ENCODE data around the gene DLK1. TPM values are rescaled to one million over a fixed set of nuclear protein-coding genes. Genes with fewer than 3 reads are reported as not detected.

DLK1 gene
- total and polyA plus RNA-seq, 2 of the 13 experiments (the other 11 are each of a cell fraction or from before 2014, with no cell fraction given) = 95.5 to 312 TPM

DNA sequence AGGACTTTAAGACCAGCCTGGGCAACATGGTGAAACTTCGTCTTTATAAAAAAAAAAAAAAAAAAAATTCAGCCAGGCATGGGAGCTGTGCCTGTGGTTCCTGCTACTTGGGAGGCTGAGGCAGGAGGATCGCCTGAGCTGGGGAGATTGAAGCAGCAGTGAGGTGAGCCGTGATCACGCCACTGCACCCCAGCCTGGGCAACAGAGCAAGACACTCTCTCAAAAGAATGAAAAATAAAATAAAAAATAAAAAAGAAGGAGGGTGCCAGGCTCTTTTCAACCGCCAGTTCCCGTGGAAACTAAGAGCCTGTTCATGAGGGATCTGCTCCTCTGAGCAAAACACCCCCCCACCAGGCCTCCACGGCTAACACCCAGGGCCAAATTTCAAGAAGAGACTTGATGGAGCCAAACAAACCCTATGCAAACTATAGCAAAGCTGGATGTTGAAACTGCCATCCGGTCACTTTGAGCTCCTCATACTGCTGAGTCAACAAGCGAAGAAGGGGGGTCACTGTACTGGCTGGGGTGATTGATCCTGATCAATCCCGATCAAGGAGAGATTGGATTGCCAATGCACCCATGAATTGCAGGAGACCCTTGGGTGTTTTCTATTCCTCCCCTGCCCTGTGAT lies 23.4 kb downstream of the DLK1 start (continued):
- TF ChIP-seq TBX3 (IDR thresholded peaks at IDR 0.05; ENCODE audit: borderline replicate concordance) (no peak), PHF5A (CRISPR knock-in tag; IDR thresholded peaks at IDR 0.05; ENCODE audit: low read depth, unreplicated experiment) (no peak), GTF3A (CRISPR knock-in tag; conservative IDR thresholded peaks at IDR 0.05) (no peak), HIVEP1 (CRISPR knock-in tag; IDR thresholded peaks at IDR 0.05) (no peak), FOXO1 (CRISPR knock-in tag; IDR thresholded peaks at IDR 0.05) (peak; percentile 85; the same call in 1 of the 2 replicates), ZNF605 (CRISPR knock-in tag; IDR thresholded peaks at IDR 0.05) (no peak; the same call in 1 of the 2 replicates), HDAC1 (CRISPR knock-in tag; IDR thresholded peaks at IDR 0.05) (no peak; the same call in none of the 2 replicates), MAFK (conservative IDR thresholded peaks at IDR 0.05 in 1 of 2, IDR thresholded peaks at IDR 0.05 in 1 of 2; ENCODE audit: low read length in 2 of 2) (peak; percentile 47 to 52; a peak in 2 of 4 replicates), ZFYVE20 (CRISPR knock-in tag; IDR thresholded peaks at IDR 0.05; ENCODE audit: borderline replicate concordance, low read depth) (no peak), ZNF546 (CRISPR knock-in tag; conservative IDR thresholded peaks at IDR 0.05) (no peak), ZNF781 (CRISPR knock-in tag; IDR thresholded peaks at IDR 0.05; ENCODE audit: borderline replicate concordance, not compliant biosample characterization) (no peak), TP53 (CRISPR knock-in tag; conservative IDR thresholded peaks at IDR 0.05) (no peak), ZMYM4 (CRISPR knock-in tag; IDR thresholded peaks at IDR 0.05) (no peak; the same call in none of the 2 replicates), ZSCAN25 (CRISPR knock-in tag; IDR thresholded peaks at IDR 0.05) (no peak), SMAD9 (CRISPR knock-in tag; IDR thresholded peaks at IDR 0.05) (no peak)
- TF ChIP-seq, protein P1, sequence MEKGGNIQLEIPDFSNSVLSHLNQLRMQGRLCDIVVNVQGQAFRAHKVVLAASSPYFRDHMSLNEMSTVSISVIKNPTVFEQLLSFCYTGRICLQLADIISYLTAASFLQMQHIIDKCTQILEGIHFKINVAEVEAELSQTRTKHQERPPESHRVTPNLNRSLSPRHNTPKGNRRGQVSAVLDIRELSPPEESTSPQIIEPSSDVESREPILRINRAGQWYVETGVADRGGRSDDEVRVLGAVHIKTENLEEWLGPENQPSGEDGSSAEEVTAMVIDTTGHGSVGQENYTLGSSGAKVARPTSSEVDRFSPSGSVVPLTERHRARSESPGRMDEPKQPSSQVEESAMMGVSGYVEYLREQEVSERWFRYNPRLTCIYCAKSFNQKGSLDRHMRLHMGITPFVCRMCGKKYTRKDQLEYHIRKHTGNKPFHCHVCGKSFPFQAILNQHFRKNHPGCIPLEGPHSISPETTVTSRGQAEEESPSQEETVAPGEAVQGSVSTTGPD (CRISPR knock-in tag; IDR thresholded peaks at IDR 0.05) = peak; percentile 49
- TF ChIP-seq, protein P2, sequence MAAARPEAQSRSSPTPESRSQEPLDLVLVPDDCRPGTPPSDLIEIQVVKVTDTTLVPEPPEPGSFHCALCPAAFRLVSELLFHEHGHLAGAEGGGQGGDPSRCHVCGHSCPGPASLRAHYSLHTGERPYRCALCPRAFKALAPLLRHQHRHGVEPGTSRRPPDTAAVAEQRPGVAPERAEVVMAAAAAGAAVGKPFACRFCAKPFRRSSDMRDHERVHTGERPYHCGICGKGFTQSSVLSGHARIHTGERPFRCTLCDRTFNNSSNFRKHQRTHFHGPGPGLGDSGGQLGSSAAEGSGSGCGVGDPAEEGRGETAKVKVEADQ (CRISPR knock-in tag; IDR thresholded peaks at IDR 0.05; ENCODE audit: borderline replicate concordance) = no peak
- TF ChIP-seq, protein P3, sequence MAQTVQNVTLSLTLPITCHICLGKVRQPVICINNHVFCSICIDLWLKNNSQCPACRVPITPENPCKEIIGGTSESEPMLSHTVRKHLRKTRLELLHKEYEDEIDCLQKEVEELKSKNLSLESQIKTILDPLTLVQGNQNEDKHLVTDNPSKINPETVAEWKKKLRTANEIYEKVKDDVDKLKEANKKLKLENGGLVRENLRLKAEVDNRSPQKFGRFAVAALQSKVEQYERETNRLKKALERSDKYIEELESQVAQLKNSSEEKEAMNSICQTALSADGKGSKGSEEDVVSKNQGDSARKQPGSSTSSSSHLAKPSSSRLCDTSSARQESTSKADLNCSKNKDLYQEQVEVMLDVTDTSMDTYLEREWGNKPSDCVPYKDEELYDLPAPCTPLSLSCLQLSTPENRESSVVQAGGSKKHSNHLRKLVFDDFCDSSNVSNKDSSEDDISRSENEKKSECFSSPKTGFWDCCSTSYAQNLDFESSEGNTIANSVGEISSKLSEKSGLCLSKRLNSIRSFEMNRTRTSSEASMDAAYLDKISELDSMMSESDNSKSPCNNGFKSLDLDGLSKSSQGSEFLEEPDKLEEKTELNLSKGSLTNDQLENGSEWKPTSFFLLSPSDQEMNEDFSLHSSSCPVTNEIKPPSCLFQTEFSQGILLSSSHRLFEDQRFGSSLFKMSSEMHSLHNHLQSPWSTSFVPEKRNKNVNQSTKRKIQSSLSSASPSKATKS (CRISPR knock-in tag; IDR thresholded peaks at IDR 0.05) = no peak
- TF ChIP-seq, protein P4, sequence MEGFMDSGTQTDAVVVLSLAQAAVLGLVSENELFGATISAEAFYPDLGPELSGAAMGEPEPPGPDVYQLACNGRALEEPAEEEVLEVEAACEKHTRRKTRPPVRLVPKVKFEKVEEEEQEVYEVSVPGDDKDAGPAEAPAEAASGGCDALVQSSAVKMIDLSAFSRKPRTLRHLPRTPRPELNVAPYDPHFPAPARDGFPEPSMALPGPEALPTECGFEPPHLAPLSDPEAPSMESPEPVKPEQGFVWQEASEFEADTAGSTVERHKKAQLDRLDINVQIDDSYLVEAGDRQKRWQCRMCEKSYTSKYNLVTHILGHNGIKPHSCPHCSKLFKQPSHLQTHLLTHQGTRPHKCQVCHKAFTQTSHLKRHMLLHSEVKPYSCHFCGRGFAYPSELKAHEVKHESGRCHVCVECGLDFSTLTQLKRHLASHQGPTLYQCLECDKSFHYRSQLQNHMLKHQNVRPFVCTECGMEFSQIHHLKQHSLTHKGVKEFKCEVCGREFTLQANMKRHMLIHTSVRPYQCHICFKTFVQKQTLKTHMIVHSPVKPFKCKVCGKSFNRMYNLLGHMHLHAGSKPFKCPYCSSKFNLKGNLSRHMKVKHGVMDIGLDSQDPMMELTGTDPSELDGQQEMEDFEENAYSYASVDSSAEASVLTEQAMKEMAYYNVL (CRISPR knock-in tag; IDR thresholded peaks at IDR 0.05; ENCODE audit: borderline replicate concordance) = 0 out of 2 replicates have a peak, but pooled peaks have one; percentile 58
- TF ChIP-seq, protein P5, sequence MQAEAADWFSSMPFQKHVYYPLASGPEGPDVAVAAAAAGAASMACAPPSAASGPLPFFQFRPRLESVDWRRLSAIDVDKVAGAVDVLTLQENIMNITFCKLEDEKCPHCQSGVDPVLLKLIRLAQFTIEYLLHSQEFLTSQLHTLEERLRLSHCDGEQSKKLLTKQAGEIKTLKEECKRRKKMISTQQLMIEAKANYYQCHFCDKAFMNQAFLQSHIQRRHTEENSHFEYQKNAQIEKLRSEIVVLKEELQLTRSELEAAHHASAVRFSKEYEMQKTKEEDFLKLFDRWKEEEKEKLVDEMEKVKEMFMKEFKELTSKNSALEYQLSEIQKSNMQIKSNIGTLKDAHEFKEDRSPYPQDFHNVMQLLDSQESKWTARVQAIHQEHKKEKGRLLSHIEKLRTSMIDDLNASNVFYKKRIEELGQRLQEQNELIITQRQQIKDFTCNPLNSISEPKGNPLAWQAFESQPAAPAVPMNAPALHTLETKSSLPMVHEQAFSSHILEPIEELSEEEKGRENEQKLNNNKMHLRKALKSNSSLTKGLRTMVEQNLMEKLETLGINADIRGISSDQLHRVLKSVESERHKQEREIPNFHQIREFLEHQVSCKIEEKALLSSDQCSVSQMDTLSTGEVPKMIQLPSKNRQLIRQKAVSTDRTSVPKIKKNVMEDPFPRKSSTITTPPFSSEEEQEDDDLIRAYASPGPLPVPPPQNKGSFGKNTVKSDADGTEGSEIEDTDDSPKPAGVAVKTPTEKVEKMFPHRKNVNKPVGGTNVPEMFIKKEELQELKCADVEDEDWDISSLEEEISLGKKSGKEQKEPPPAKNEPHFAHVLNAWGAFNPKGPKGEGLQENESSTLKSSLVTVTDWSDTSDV (CRISPR knock-in tag; IDR thresholded peaks at IDR 0.05) = no peak
